Astrocyte (in vitro differentiated cells and primary cell): Measurements from ENCODE around the gene B4GALT3.

ENCODE experiments used
- CTCF ChIP-seq: IDR thresholded peaks from 2 replicates; pipeline ENCODE4 v1.5.1; 2011; ENCODE audit warnings: low read depth, mild to moderate bottlenecking, inconsistent platforms, low read length, moderate library complexity; ENCODE audit not compliant: insufficient read depth
- EZH2 ChIP-seq: IDR thresholded peaks from 2 replicates; pipeline ENCODE4 v1.6.1; 2012; ENCODE audit warnings: mild to moderate bottlenecking, low read length, inconsistent platforms; ENCODE audit not compliant: insufficient read depth

DNA sequence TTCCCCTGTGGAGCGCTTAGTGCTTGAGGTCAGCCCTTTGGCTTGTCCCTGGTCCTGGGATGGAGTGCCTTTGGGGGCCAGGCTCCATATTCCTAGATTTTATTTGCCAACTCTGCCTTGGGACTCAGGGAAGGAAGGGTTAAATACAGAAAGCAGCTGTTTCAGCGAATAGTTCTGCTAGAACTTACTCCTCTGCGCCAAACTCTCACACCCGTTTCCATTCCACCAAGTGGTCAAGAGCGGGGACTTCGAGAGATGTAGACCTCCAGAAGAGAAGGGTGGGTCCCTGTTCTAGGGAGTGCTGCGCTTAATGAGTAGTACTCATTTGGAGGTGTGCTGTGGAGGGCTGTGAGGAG is 47.8 kb upstream of the B4GALT3 start:
- no peak for TF ChIP-seq CTCF
- no peak for TF ChIP-seq EZH2
